Esophagus (tissue), 2 donors: ENCODE data around the gene NCAPG. TPM values are rescaled to one million over a fixed set of nuclear protein-coding genes. Genes with fewer than 3 reads are reported as not detected.

Source experiments
- H3K27ac ChIP-seq, 2 donors: one replicate each; pipeline ENCODE4 v1.5.1; 2013; ENCODE audit warnings: low read depth in 2 of 2, mild to moderate bottlenecking in 2 of 2, inconsistent platforms in 1 of 2, low read length in 1 of 2, moderate library complexity in 1 of 2
- H3K27me3 ChIP-seq, 2 donors: one replicate each; pipeline ENCODE4 v1.6.1; 2013; ENCODE audit warnings: low read length in 2 of 2, control low read depth in 1 of 2, mild to moderate bottlenecking in 1 of 2; ENCODE audit not compliant: insufficient read depth in 2 of 2, control insufficient read depth in 1 of 2
- H3K36me3 ChIP-seq, 2 donors: one replicate each; pipeline ENCODE4 v1.6.1; 2013; ENCODE audit warnings: low read length in 1 of 2; ENCODE audit not compliant: control insufficient read depth in 2 of 2, insufficient read depth in 2 of 2
- H3K4me1 ChIP-seq, 2 donors: one replicate each; pipeline ENCODE4 v1.6.1; 2013; ENCODE audit warnings: low read length in 1 of 2; ENCODE audit not compliant: control insufficient read depth in 2 of 2, insufficient read depth in 2 of 2
- H3K4me3 ChIP-seq, 2 donors: one replicate each; pipeline ENCODE4 v1.5.1; 2013; ENCODE audit warnings: low read length in 2 of 2, mild to moderate bottlenecking in 2 of 2, low read depth in 1 of 2, moderate library complexity in 1 of 2
- H3K9me3 ChIP-seq, 2 donors: one replicate each; pipeline ENCODE4 v1.6.1; 2013; ENCODE audit warnings: mild to moderate bottlenecking in 2 of 2, low read depth in 1 of 2, low read length in 1 of 2, moderate library complexity in 1 of 2; ENCODE audit not compliant: control insufficient read depth in 2 of 2, insufficient read depth in 1 of 2
- WGBS, 2 donors: extraction: QIAGEN DNeasy Blood & Tissue Kit; methylation state at CpG; one replicate each; pipeline ENCODE4 v1.1.7; 2013; 5-methylcytosine and 5-hydroxymethylcytosine counted together
- polyA plus RNA-seq, 2 donors: library from polyadenylated mRNA; stranded (reverse); fragments of 200-250 nt; gene quantifications; one replicate each; pipeline ENCODE4 v1.2.3, GENCODE V29; 2013
- donor health status: healthy with polysubstance abuse.
- donor health status: Bipolar disorder and iron deficiency.

The NCAPG gene
- polyA plus RNA-seq, 2 donors: 5.6 to 7.0 TPM

DNA sequence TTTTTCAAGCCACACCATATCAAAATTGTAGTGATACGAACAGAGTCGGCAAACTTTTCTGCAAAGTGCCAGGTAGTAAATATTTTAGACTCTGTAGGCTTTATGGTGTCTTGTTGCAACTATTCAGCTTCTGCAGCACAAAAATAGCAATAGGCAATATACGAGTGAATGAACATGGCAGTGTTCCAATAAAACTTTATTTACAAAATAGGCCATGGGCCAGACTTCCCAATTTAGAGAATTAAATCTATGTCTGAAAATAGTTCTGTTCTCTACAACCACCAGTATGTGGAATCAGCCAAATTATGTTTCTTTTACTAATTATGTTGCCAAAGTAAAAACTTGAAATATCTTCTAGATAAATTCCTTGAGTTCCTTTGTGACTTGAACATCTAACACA, 56.5 kb downstream of the NCAPG start:
- Histone ChIP-seq H3K4me3 (no peak overlapping the region), H3K36me3 (no peaks in the 10 kb centered on the region), H3K27ac (no peak overlapping the region), H3K27me3 (no peaks in the 10 kb centered on the region), H3K9me3 (no peaks in the 10 kb centered on the region), H3K4me1 (no peaks in the 10 kb centered on the region)
- WGBS, 2 donors: 71 to 75% methylated on average over 3 of the region's 3 CpGs

DNA sequence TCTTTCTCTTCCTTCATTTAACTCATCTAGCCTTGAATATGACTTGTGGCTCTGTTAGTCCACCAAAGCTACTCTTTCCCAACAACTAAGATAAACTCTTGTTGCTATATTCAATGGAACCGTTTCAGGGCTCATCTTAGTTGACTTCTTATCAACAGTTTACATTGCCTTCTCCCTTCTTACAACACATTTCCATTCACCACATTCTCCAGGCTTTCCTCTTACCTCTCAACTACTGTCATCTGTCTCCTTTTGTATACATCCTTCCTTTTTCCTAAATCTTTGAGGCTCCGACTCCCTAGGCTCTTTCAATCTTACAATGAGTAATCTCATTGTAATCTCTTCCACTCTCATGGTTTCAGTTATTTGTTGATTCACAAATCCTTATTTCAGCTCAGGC, 58.5 kb downstream of the NCAPG start:
- Histone ChIP-seq H3K4me3 (no peak overlapping the region), H3K27me3 (no peaks in the 10 kb centered on the region), H3K4me1 (no peaks in the 10 kb centered on the region), H3K27ac (no peak overlapping the region), H3K36me3 (no peaks in the 10 kb centered on the region), H3K9me3 (no peaks in the 10 kb centered on the region)
- WGBS, 2 donors: 68 to 71% methylated on average over 2 of the region's 2 CpGs

DNA sequence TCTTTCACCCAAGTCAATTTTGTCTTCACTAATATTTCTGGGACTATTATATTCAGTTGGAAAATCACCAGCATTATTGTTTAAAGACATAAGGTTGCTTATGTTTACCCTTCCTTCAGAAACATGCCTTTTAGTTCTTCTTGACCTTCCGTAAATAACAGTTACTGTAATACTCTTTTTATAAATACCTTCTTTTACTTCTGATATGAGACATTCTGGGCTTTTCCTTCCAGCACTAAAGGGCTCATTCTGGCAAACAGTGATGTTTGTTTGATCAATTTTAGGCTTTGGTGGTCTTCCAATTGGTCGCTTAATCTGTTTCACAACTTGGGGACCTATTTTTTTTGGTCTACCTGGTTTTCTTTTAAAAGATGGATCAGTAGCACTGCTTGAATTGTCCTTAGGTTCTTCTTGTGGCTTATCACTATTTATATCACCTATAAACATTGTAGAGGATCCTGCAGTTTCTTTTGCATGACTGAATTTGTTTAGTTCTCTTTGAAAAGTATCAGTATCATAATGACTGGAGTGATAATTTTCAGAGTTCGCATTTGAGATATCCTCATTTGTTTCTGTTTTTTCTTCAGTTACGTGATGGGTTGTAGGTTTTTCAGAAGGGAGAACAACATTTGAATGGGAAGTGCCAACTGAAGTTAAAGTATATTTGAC, 64.8 kb downstream of the NCAPG start:
- no peaks in the 10 kb centered on the region for H3K9me3 ChIP-seq
- H3K27ac ChIP-seq: no peak overlapping the region
- 91 to 93% methylated on average over 4 of the region's 4 CpGs for WGBS, 2 donors

DNA sequence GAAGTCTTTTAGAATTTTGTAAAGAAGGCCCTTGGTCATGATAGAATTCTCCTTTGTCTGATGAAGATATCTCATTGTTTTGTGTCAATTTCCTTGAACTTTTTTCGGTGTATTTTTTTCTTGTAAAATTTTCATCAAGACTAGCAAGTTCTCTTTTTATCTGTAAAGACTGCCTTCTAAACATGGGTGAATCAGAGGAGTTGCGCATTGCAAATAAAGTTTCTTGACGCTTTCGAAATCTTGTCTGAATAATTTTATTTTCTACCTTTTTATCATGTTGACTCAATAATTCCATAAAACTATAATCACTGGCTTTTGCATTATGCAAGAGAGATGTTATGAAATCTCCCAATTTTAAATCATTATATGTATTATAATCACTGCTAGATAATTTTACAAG, 66.2 kb downstream of the NCAPG start:
- H3K4me3 ChIP-seq: no peak overlapping the region
- no peaks in the 10 kb centered on the region for H3K27me3 ChIP-seq
- H3K27ac ChIP-seq: no peak overlapping the region
- H3K36me3 ChIP-seq: no peaks in the 10 kb centered on the region
- H3K9me3 ChIP-seq: no peaks in the 10 kb centered on the region
- no peaks in the 10 kb centered on the region for H3K4me1 ChIP-seq
- 95 to 97% methylated on average over 4 of the region's 4 CpGs for WGBS, 2 donors

More for the DNA sequence above, 64.8 kb downstream of the NCAPG start:
- H3K36me3 ChIP-seq: no peaks in the 10 kb centered on the region
- H3K27me3 ChIP-seq: no peaks in the 10 kb centered on the region
- no peaks in the 10 kb centered on the region for H3K4me1 ChIP-seq
- H3K4me3 ChIP-seq: no peak overlapping the region

DNA sequence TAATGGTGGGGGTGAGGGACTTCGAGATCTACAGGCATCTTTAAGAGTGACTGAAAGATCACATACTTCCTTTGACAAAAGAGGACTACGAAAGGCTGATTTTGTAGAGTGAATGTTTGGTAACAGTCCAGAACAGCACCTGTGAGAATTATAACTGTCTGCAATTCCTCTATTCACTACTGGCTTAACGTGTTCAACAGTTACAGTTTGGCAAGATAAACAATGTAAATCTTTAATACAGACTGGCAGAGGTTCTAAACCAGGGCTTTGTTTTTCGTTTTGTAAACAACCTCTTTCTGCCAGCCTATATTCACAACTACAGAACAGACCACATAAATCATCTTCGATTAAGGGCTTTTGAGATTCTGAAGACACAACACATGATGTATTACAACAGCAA, 66.9 kb downstream of the NCAPG start:
- 65 to 67% methylated on average over 5 of the region's 5 CpGs for WGBS, 2 donors
- no peaks in the 10 kb centered on the region for H3K9me3 ChIP-seq
- no peak overlapping the region for H3K27ac ChIP-seq
- H3K4me3 ChIP-seq: no peak overlapping the region
- no peaks in the 10 kb centered on the region for H3K4me1 ChIP-seq
- H3K27me3 ChIP-seq: no peaks in the 10 kb centered on the region
- no peaks in the 10 kb centered on the region for H3K36me3 ChIP-seq

DNA sequence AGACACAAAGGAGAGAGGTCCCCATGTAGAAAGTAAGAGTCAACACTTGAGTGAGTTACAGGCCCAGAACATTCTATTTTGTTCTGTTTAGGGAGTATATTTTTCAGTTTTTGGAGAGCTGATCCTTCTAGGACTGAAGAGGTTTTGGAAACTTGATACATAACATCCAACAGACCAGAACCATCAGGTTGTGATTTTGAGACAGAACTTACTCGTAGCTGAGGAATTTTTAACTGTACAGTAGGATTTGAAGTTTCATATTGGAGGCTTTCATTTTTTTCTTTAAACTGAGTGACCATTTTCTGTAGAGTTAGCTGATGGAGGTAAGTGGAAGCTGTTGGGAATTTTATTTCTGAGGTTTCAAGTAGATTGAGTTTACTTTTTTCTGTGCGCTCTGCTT, 73.3 kb downstream of the NCAPG start:
- H3K4me3 ChIP-seq: no peak overlapping the region
- H3K4me1 ChIP-seq: no peaks in the 10 kb centered on the region
- WGBS, 2 donors: 92 to 97% methylated on average over 2 of the region's 2 CpGs
- H3K27me3 ChIP-seq: no peaks in the 10 kb centered on the region
- H3K36me3 ChIP-seq: no peaks in the 10 kb centered on the region
- no peak overlapping the region for H3K27ac ChIP-seq
- no peaks in the 10 kb centered on the region for H3K9me3 ChIP-seq

DNA sequence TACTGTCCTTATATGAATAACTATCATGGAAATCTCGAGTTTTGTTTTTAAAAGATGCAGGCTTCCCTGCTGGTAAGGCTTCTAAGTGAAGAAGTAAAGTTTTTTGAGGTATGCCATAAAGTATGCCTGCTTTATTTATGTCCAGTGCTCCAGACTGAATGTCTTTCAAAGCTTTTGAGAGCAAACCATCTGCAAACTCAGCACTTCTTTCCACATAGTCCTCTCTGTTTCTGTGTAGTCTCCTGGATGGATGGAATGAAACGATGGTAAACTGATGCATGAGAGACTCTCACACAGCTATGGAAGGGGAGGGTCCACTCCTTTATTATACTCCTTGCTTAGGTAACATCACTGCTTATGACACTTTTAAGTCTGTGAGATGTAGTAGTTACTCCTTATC, 73.7 kb downstream of the NCAPG start:
- WGBS, 2 donors: 95 to 98% methylated on average over 2 of the region's 2 CpGs
- no peaks in the 10 kb centered on the region for H3K9me3 ChIP-seq
- H3K27me3 ChIP-seq: no peaks in the 10 kb centered on the region
- no peaks in the 10 kb centered on the region for H3K36me3 ChIP-seq
- H3K4me3 ChIP-seq: no peak overlapping the region
- no peaks in the 10 kb centered on the region for H3K4me1 ChIP-seq
- no peak overlapping the region for H3K27ac ChIP-seq

DNA sequence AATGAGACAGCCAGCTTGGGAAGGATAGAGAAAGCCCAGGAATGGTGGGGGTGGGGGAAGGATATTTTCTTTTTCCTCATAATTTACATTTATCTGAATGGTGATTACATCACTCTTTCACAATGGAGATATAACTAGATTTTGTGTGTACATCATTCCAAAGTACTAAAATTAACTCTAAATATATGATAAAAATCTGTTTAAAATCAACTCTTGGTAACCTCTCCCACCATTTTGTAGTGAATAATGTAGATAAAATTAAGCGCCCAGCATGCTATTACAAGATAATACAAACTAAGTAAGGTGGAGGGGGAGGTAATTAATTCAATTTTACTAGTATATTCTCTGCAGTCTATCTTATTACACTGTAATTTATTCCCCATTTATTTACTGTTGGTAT, 78.9 kb downstream of the NCAPG start:
- no peaks in the 10 kb centered on the region for H3K4me1 ChIP-seq
- 95 to 100% methylated on average over 1 of the region's 1 CpG for WGBS, 2 donors

DNA sequence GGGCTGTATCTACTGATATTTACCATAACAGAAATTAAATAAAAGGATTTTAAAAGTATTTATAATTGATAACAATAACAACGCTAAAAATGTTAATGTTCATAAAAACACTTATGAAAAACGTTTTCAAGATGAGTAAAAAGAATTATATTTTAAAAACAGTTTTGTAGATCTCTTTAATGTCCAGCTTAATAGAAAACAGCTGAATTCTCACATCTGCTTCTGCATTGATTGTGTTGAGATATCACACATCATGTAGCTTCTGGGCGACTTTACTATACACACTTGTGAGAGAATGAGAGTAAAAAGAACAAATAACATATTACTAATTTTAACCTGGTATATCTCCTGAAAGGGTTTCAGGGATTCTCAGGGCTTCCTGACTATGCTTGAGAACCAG, 83.6 kb downstream of the NCAPG start:
- no peak overlapping the region for H3K27ac ChIP-seq
- 71 to 79% methylated on average over 3 of the region's 3 CpGs for WGBS, 2 donors
- H3K9me3 ChIP-seq: no peaks in the 10 kb centered on the region
- no peaks in the 10 kb centered on the region for H3K27me3 ChIP-seq
- no peaks in the 10 kb centered on the region for H3K36me3 ChIP-seq
- H3K4me1 ChIP-seq: no peaks in the 10 kb centered on the region
- H3K4me3 ChIP-seq: no peak overlapping the region

More for the DNA sequence above, 78.9 kb downstream of the NCAPG start:
- Histone ChIP-seq H3K4me3 (no peak overlapping the region), H3K9me3 (no peaks in the 10 kb centered on the region), H3K27me3 (no peaks in the 10 kb centered on the region), H3K36me3 (no peaks in the 10 kb centered on the region), H3K27ac (no peak overlapping the region)
